Right atrium auricular region (tissue), 2 donors: ENCODE results near the gene PLSCR1. TPM values are rescaled to one million over a fixed set of nuclear protein-coding genes. Genes with fewer than 3 reads are reported as not detected.

Source experiments
- DNase-seq: peaks from one replicate; pipeline ENCODE4 v3.0.0-alpha.2; 2019; ENCODE audit warnings: low spot score
- H3K27ac ChIP-seq, 2 donors: fragments of 200-600 bp; sonication (generic); 1 replicate in 1 of 2; 2 replicates in 1 of 2; pipeline ENCODE4 v1.5.1; 2016 to 2019
- H3K27me3 ChIP-seq, 2 donors: fragments of 200-600 bp; sonication (generic); one replicate each; pipeline versions ENCODE4 v1.5.1 to v1.6.0; 2017 to 2019
- H3K36me3 ChIP-seq: fragments of 200-600 bp; sonication (generic); one replicate; pipeline ENCODE4 v1.5.1; 2016
- H3K4me1 ChIP-seq, 2 donors: fragments of 200-600 bp; sonication (generic); one replicate each; pipeline versions ENCODE4 v1.5.1 to v1.6.0; 2017 to 2019
- H3K4me3 ChIP-seq, 2 donors: fragments of 200-600 bp; sonication (generic); 1 replicate in 1 of 2; 2 replicates in 1 of 2; pipeline ENCODE4 v1.5.1; 2017 to 2019; ENCODE audit warnings: mild to moderate bottlenecking in 1 of 2, moderate library complexity in 1 of 2
- H3K9me3 ChIP-seq, 2 donors: fragments of 200-600 bp; sonication (generic); one replicate each; pipeline ENCODE4 v1.5.1; 2019
- CTCF ChIP-seq, 2 donors: fragments of 200-600 bp; sonication (generic); IDR thresholded peaks; one replicate each; pipeline ENCODE4 v1.5.1; 2019; ENCODE audit warnings: antibody characterized with exemption in 2 of 2
- total RNA-seq, 2 donors: library from RNA; depleted of rRNA; stranded (reverse); fragments of >200 nt; gene quantifications; one replicate each; pipeline ENCODE4 v1.1.0, GENCODE V29; 2016

Gene PLSCR1
- total RNA-seq, 2 donors from 2014 or later = 42.7 to 43.1 TPM

DNA sequence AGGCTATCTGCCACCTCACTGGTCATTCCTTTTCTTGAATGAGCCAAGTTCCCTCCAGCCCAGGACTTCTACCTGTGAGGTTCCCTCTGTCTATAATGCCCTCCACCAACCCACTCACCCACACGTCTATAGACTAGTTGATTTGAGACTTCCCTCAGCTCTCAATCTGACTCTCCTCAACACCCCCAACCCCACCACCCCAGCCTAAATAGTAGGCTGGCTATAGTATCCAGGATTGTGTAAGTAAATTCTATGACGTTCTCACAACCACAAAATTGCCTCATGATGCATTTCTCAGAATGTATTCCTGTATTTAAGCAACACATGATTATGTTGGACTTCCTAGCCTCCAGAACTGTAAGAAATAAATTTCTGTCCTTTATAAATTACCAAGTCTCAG is 2.2 kb downstream of the PLSCR1 start:
- Histone ChIP-seq H3K36me3 (no peaks in the 10 kb centered on the region), H3K9me3 (no peaks in the 10 kb centered on the region), H3K4me3 (peak overlapping the region; percentile 72 to 80), H3K27ac (peak overlapping the region; percentile 94 to 98), H3K4me1 (peaks cover 0 to 36% of the 10 kb centered on the region in 2 donors), H3K27me3 (no peaks in the 10 kb centered on the region)
- no peak for TF ChIP-seq CTCF (IDR thresholded peaks at IDR 0.05)
- DNase-seq = no peak

GRCh38 chr3:146540978-146541377 is 3.4 kb downstream of the PLSCR1 start:
- H3K4me3 ChIP-seq = peak overlapping the region in 1 of 2 donors; percentile 2
- peaks cover 0 to 45% of the 10 kb centered on the region in 2 donors for H3K4me1 ChIP-seq
- no peak for DNase-seq
- no peaks in the 10 kb centered on the region for H3K27me3 ChIP-seq
- H3K27ac ChIP-seq = peak overlapping the region; percentile 42 to 94
- no peaks in the 10 kb centered on the region for H3K9me3 ChIP-seq
- H3K36me3 ChIP-seq = no peaks in the 10 kb centered on the region
- TF ChIP-seq CTCF (IDR thresholded peaks at IDR 0.05) = no peak

DNA sequence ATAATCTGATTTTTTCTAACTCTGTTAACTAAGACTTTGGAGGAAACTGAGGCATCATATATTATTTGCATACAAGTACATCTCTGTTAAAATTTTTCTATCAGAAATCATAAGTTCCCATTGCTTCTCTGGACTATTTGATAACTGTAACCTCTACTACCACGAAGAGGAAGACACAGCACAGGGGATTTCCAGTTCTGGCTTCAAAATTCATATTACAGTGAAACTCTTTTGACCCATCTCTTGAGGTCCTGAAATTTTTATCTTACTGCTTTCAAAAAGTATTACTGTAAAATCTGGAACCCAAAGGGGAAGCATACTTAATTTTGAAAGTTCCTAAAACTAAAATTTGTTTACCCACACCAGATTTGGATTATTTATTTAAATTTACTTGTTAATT is 4.2 kb downstream of the PLSCR1 start:
- Histone ChIP-seq H3K27me3 (no peaks in the 10 kb centered on the region), H3K27ac (peak overlapping the region; percentile 11 to 42), H3K4me1 (peaks cover 0 to 45% of the 10 kb centered on the region in 2 donors), H3K4me3 (no peak overlapping the region), H3K36me3 (no peaks in the 10 kb centered on the region), H3K9me3 (no peaks in the 10 kb centered on the region)
- DNase-seq = no peak
- TF ChIP-seq CTCF (IDR thresholded peaks at IDR 0.05) = no peak

DNA sequence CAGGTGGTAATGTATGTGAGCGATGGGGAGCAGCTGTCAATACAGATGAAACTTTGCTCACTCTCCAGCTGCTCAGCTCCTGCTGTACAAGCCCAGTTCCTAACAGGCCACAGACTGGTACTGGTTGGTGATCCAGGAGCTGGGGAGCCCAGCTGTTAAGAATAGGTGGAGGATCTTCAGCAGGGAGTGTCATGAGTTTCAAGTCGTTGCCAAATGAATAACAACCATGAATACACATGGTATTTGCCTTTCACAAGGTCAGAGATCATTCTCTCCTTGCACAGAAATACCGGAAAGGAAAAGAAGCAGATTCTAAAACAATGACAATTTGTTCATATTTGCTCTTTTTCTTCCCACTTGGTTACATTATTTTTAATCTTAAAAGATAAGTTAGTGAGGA is 5.1 kb downstream of the PLSCR1 start:
- Histone ChIP-seq H3K4me1 (peaks cover 0 to 45% of the 10 kb centered on the region in 2 donors), H3K4me3 (no peak overlapping the region), H3K27ac (no peak overlapping the region), H3K9me3 (no peaks in the 10 kb centered on the region), H3K36me3 (no peaks in the 10 kb centered on the region), H3K27me3 (no peaks in the 10 kb centered on the region)
- DNase-seq = no peak
- no peak for TF ChIP-seq CTCF (IDR thresholded peaks at IDR 0.05)

- Histone ChIP-seq H3K27ac (peak overlapping the region in 1 of 2 donors; percentile 44), H3K4me1 (peaks cover 0 to 44% of the 10 kb centered on the region in 2 donors), H3K27me3 (no peaks in the 10 kb centered on the region), H3K4me3 (no peak overlapping the region), H3K9me3 (no peaks in the 10 kb centered on the region), H3K36me3 (no peaks in the 10 kb centered on the region)
- DNase-seq = no peak
- no peak for TF ChIP-seq CTCF (IDR thresholded peaks at IDR 0.05)
These were observed 6.8 kb downstream of the PLSCR1 start for GRCh38 chr3:146537603-146538002.

GRCh38 chr3:146536681-146537080 is 7.7 kb downstream of the PLSCR1 start:
- DNase-seq = no peak
- no peak overlapping the region for H3K4me3 ChIP-seq
- no peak for TF ChIP-seq CTCF (IDR thresholded peaks at IDR 0.05)
- H3K27ac ChIP-seq = peak overlapping the region; percentile 18 to 44
- H3K27me3 ChIP-seq = no peaks in the 10 kb centered on the region
- peaks cover 0 to 35% of the 10 kb centered on the region in 2 donors for H3K4me1 ChIP-seq
- no peaks in the 10 kb centered on the region for H3K9me3 ChIP-seq
- no peaks in the 10 kb centered on the region for H3K36me3 ChIP-seq
